ENCODE measurements around the gene PRTG.
A peak's percentile ranks its signal among the peaks of the same experiment; 100 is the strongest.

PRTG gene

GRCh38 chr15:55742927-55743728 is at the start of gene PRTG:
Gene PRTG (minus strand): TSS chr15:55743152. CDS start chr15:55742931, 221 bp downstream.
- TF ChIP-seq CTCF (IDR thresholded peaks at IDR 0.05; ENCODE audit: low read depth, low read length) (no peak), EZH2phosphoT487 (IDR thresholded peaks at IDR 0.05; ENCODE audit: low read depth) (no peak)
- Histone ChIP-seq H3K27me3 (ENCODE audit: low read depth, low read length) (0 out of 2 replicates have a peak, but pooled peaks cover 3% of the 10 kb centered on the region), H3K4me2 (ENCODE audit: low read length) (peak within 1 kb of the TSS; percentile 32), H3K27ac (ENCODE audit: low read length) (no peak within 1 kb of the TSS), H4K20me1 (ENCODE audit: insufficient read depth, low read length) (no peaks in the 10 kb centered on the region), H3K9me3 (ENCODE audit: insufficient read depth, low read length) (no peaks in the 10 kb centered on the region), H2AFZ (ENCODE audit: low read depth, low read length) (no peak within 1 kb of the TSS), H3K9ac (ENCODE audit: low read length) (no peak within 1 kb of the TSS), H3K4me3 (ENCODE audit: low read length) (peak within 1 kb of the TSS; percentile 48), H3K4me1 (ENCODE audit: low read length) (no peaks in the 10 kb centered on the region), H3K79me2 (ENCODE audit: low read length) (no peaks in the 10 kb centered on the region), H3K36me3 (replicated peaks; ENCODE audit: low read depth, low read length) (no peaks in the 10 kb centered on the region)

GRCh38 chr15:55791551-55792400 is 48.8 kb upstream of the PRTG start:
- no peaks in the 10 kb centered on the region for H3K4me1 ChIP-seq (ENCODE audit: low read length)
- peaks cover 6% of the 10 kb centered on the region; the same call in 1 of the 2 replicates for H3K9me3 ChIP-seq (ENCODE audit: insufficient read depth, low read length)
- H3K4me2 ChIP-seq (ENCODE audit: low read length), result no peak overlapping the region
- no peak overlapping the region for H3K9ac ChIP-seq (ENCODE audit: low read length)
- TF ChIP-seq EZH2phosphoT487 (IDR thresholded peaks at IDR 0.05; ENCODE audit: low read depth) (no peak), CTCF (IDR thresholded peaks at IDR 0.05; ENCODE audit: low read depth, low read length) (no peak)
- no peak overlapping the region for H2AFZ ChIP-seq (ENCODE audit: low read depth, low read length)
- no peak overlapping the region for H3K27ac ChIP-seq (ENCODE audit: low read length)
- H3K79me2 ChIP-seq (ENCODE audit: low read length), result no peaks in the 10 kb centered on the region
- no peak overlapping the region for H3K4me3 ChIP-seq (ENCODE audit: low read length)
- no peaks in the 10 kb centered on the region for H3K36me3 ChIP-seq (replicated peaks; ENCODE audit: low read depth, low read length)
- H4K20me1 ChIP-seq (ENCODE audit: insufficient read depth, low read length), result no peaks in the 10 kb centered on the region
- no peaks in the 10 kb centered on the region for H3K27me3 ChIP-seq (ENCODE audit: low read depth, low read length)

- H3K79me2 ChIP-seq (ENCODE audit: low read length), result no peaks in the 10 kb centered on the region
Observed at GRCh38 chr15:55789066-55789660, 46.2 kb upstream of the PRTG start.

More at GRCh38 chr15:55789066-55789660, 46.2 kb upstream of the PRTG start:
- no peak overlapping the region for H3K9ac ChIP-seq (ENCODE audit: low read length)
- H3K4me2 ChIP-seq (ENCODE audit: low read length), result no peak overlapping the region
- no peaks in the 10 kb centered on the region for H3K4me1 ChIP-seq (ENCODE audit: low read length)
- no peaks in the 10 kb centered on the region for H4K20me1 ChIP-seq (ENCODE audit: insufficient read depth, low read length)
- H3K9me3 ChIP-seq (ENCODE audit: insufficient read depth, low read length), result no peaks in the 10 kb centered on the region
- H3K4me3 ChIP-seq (ENCODE audit: low read length), result no peak overlapping the region
- H2AFZ ChIP-seq (ENCODE audit: low read depth, low read length), result no peak overlapping the region
- H3K27me3 ChIP-seq (ENCODE audit: low read depth, low read length), result no peaks in the 10 kb centered on the region
- no peaks in the 10 kb centered on the region for H3K36me3 ChIP-seq (replicated peaks; ENCODE audit: low read depth, low read length)
- no peak for TF ChIP-seq EZH2phosphoT487 (IDR thresholded peaks at IDR 0.05; ENCODE audit: low read depth)
- peak; percentile 70 for TF ChIP-seq CTCF (IDR thresholded peaks at IDR 0.05; ENCODE audit: low read depth, low read length)
- no peak overlapping the region for H3K27ac ChIP-seq (ENCODE audit: low read length)

All from OCI-LY3 (cell line).